Ramos (cell line): ENCODE results near the gene SORD.
"Not testable (repeated sequence)": the region's sequence is repeated elsewhere in the genome, so short reads cannot be mapped to it uniquely, and the experiment has no call there.

ENCODE experiments used
- in situ Hi-C: fragments of 300-500 bp; cut with MboI; formaldehyde crosslinking; loops from one replicate; pipeline ENCODE4 v1.14.3; 2022; ENCODE audit warnings: low sequenced_read_pairs; ENCODE audit not compliant: unreplicated experiment

SORD gene

DNA sequence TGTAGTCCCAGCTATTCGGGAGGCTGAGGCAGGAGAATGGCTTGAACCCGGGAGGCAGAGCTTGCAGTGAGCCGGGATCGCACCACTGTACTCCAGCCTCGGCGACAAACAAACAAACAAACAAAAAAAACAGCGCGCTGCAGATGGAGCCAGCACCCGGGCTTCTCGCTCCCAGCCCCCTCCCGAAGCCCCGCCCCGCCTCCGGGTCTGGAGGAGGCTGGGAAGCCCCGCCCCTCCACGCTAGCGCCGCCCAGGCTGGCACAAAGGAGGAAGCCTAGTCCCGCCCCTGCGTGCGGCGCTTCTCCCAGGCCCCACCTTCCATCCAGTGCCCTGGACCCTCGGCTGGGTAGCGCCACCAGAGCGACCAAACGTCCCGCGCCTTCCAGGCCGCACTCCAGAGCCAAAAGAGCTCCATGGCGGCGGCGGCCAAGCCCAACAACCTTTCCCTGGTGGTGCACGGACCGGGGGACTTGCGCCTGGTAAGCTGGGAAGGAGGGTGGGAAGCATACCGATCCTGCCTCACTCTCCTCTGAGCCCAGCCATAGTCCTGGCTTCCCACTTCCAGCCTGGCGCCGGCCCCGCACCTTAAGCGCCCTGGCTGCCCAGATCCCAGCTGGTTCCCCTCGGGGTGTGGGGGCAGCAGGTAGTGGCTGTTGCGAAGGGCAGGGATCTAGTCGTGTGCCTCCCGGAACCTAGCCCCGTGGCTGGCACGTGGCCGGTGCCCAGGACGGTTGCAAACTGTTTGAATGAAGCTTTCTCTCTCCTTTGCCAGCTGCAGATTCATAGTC is at the start of gene SORD:
SORD (plus strand) TSS at position 325 of the 788 bp plus-strand sequence; CDS start at position 414, 89 bp downstream.
- in situ Hi-C loops, result no loop called here

DNA sequence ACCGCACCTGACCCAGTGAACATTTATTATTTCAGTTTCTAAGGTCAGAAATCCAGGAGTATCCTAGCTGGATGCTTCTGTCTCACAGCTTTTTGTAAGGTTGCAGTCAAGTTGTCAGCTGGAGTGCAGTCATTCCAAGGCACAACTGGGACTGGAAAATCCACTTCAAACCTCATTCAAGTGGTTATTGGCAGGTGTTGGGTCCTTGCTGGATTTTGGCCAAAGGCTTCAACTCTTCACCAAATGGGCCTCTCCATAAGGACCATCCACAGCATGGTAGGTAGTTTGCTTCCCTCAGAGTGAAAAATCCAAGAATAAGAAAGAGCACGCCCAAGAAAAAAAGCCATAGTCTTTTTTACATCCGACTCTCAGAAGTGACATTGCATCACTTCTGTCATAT is 46.8 kb upstream of the SORD start:
- in situ Hi-C loops, result not testable (repeated sequence)

DNA sequence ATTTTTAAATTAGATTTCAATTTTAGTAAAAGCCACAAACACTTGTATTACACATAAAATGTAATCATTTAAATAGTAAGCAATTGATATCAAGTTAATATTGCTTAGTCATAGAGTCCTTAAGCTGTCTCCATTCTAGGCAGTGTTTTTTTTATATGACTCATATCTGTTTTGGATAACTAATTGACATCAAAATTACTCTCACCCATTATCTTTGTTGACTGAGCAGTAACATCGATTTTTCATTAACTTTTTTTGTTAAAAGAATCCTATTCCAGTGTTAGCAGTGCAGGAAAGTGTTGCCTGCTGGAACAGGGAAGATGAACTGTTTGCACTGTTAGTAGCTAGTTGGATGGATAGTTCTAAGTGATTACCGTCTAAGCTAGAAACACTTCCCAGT is 45.2 kb upstream of the SORD start:
- in situ Hi-C loops, result not testable (repeated sequence)

DNA sequence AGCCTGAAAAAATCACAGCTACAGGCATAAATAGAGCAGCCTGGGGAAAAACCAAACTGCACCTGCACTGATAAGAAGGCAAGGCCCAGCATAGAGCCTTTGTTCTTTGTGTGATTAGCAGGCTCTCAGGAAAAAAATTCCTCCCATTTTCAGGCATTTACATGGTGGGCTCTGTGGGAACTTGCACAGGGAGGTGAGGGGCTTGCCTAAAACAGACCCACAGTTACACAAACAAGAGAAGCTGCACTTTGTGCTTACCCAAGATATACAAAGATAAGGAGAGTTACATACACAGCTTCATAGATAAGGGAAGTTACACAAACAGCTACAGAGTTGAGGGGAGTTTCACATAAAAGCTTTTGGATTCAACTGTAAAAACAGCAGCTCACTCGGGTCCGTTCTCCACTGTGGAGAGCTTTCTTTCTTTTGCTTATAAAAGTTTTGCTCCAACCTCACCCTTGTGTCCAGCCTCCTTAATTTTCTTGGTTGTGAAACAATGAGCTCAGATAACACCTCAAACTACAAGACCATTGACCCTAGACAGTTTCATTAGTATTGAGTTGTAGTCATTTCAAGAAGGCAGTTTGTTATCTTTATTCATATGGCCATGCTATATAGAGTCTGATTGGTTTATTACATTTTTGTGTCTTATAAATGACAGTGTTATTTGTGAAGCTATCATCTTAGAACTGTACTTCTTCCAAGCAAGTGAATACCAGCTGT is 43.2 kb upstream of the SORD start:
- in situ Hi-C loops, result not testable (repeated sequence)

DNA sequence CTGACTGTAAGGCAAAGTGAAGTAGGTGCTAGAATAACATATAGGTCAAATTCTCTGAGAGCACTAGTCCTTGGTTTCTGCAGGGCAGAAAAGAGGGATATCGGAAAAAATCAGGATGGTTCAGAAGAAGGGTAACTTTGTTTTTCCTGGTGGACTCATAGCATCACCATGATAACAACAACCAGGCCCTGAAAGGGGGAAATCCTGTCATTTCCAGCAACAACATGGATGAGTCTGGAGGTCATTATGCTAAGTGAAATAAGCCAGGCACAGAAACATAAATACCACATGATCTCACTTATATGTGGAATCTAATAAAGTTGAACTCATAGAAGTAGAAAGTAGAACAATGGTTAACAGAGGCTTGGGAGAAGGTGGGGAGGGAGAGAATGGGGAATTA is 38.9 kb upstream of the SORD start:
- in situ Hi-C loops, result not testable (repeated sequence)

DNA sequence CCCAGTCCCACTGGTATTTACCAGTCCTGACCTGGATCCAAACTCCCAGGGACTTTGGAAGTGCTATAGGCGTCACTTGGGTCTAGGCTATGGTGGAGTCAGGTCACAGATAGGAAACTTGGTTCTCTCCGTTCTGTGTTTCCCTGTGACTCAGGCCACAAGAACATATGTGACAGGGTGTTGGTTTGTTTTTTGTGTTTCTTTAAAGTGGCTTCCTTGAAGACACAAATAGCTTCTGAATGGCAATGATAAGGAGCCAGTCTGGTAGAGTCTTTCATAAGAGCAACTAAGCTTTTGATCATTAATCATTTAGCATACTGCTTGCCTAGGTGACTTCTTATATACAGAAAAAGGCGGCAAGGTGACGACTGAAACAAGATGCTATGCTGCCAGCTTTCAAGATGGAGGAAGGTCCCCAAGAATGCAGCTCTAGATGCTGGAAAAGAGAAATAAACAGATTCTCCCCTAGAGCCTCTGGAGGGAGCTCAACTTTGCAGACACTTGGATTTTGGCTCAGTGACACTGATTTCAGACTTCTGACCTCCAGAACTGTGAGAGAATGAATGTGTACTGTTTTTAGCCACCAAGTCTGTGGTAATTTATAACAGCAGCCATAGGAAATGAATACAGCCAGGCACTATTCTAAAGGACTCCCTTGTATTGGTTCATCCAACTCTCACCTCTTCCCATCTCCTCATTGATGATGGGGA is 36.5 kb upstream of the SORD start:
- in situ Hi-C loops, result not testable (repeated sequence)

DNA sequence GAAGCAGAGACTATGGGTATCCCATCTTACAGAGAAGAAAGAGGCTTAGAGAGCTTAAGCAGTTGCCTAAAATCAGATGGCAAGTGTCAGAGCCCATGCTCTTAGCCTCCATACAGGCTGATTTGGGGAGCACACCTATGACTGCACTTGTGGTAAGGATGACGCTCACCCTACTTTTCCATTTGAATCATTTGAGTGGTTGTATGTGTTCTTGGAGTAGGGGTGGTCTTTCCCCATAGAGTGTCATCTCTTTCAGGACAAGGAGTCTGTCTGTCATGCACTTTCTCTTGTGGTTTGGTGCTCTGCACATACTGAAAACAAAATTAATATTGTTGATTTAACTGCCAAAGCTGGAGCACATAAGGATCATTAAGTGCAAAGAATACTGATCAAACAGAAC is 35.3 kb upstream of the SORD start:
- in situ Hi-C loops, result not testable (repeated sequence)

DNA sequence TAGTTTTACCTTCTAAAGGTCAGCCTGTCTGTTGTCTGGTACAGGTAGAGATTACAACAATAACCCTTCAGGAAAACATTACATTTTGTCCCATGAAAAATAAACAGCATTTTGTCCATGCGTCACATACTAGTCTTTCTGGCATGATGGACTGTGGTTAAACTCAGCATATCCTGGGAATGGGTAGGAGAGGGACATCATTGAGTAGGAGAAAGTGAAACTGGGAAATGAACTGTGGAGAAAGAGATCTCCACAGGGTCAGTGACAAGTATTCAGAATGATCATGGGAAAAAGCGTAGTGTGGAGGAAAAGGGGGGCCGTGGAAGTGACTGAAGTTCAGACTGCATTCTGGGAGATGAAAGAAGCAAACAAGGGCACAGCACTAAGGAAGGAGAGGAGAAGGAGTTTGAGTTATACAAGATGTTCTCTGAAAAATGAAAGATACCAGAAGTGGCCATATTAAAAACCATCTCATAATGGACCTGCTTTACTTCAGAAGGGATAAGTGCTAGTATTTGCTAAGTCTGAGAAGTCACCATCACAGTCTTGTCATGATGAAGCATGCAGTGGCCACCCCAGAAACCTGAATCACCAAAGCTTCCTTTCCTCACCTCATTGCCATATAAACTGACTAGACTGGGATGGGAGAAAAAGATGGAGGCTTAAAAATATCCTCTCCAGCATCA is 34.7 kb upstream of the SORD start:
- in situ Hi-C loops, result not testable (repeated sequence)

DNA sequence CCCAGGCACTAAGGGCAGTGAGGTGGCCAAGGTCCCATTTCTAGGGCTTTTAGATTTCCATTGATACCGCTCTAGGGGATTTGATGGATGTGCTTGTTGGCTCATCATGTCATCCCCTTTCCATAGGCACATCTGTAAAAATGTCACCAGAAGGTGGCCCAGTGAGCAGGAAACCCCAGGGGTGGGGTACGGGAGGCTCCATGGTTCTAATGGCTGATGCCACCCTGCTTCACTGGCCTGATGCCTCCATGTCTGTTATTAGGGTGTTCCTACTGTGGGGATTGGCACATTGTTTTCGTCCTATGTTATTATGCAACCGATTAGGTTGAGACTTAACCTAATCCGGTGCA is 34.1 kb upstream of the SORD start:
- in situ Hi-C loops, result not testable (repeated sequence)

DNA sequence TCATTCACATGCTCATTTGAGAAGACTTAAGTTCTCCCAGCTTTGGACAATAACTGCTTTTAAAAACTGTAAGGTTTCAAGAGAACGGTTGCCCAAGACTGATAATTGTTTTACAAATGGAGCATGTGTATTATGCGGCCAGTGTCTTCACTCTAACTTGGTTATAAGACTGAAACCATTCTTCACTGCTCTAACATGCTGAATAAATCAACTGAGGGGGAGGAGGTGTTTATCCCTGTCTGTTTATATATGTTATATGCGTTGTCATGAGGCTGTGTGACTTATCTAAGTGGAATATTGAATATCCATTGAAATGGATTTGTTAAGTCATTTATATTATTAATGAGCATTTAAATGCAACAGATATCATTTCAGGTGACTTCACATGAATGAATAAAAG is 25.4 kb upstream of the SORD start:
- in situ Hi-C loops, result not testable (repeated sequence)

DNA sequence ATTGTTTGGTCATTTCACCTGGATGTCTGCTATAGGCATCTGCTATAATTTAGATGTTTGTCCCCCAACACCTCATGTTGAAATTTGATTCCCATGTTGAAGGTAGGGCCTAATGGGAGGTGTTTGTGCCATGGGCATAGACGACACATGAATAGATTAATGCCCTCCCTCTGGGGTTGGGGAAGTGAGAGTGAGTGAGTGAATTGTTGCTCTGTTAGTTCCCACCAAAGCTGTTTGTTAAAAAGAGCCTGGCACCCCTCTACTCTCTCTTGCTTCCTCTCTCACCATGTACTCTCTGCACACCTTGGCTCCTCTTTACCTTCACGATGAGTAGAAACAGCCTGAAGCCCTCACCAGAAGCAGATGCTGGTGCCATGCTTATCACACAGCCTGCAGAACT is 23.9 kb upstream of the SORD start:
- in situ Hi-C loops, result no loop called here

DNA sequence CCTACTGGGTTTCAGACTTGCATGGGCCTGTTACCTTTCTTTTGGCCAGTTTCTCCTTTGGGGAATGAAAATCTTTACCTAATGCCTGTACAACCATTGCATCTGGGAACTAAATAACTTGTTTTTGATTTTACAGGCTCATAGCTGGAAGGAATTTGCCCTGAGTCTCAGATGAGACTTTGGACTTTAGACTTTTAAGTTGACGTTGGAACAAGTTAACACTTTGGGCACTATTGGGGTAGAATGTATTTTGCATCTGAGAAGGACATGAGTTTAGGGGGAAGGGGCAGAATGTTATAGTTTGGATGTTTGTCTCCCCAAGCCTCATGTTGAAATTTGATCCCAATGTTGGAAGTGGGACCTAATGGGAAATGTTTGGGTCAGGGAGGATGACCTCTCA is 21.8 kb upstream of the SORD start:
- in situ Hi-C loops, result not testable (repeated sequence)

DNA sequence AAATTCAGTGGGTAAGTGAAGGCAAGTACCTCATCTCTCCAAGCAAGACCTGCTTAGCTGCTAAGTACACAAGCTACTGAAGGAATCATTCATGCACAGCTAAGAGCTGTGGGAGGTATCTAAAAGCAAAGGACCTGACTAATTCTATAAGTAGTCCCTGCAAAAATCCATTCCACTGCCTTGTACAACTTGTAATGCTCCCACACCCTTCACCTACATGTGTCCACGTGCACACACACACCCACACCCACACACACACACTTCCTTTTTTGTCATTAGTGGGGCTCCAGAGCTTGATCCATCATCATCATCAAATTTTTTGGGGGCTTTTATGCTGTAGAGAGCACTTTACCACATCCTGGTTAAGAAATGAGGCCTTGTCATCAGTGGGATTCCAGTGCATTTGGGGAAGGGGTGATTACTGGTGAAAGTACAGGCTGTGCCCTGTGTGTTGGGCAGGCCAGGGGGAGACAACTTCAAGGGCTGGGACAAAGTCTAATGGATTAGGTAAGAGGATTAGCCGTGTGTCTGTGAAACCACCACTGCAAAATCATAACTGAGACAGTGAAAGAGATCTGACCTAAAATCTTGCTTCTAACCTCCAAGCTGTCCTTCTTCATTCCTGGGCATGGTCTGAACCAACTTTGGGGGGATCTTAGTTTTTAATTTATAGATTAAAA is 19.1 kb upstream of the SORD start:
- in situ Hi-C loops, result not testable (repeated sequence)

DNA sequence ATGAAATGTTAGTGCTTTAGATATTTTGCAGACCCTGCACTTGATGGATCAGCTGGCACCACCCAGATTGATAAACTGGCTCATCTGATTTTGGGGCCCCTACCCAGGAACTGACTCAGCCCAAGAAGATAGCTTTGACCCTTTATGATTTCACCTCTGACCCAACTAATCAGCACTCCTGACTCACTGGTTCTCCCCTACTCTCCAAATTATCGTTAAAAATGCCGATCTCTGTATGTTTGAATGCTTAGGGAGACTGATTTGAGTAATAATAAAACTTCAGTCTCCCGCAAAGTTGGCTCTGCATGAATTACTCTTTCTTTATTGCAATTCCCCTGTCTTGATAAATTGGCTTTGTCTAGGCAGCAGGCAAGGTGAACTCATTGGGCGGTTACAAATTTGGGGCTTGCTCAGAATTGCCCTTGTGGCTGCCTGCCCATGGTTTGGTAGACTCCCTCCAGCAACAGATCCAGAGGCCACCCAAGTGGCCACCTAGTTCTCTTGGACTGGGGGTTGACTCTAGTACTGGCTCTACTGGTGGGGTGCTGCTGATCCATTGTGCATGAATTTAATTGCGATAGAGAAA is 18.3 kb upstream of the SORD start:
- in situ Hi-C loops, result not testable (repeated sequence)

DNA sequence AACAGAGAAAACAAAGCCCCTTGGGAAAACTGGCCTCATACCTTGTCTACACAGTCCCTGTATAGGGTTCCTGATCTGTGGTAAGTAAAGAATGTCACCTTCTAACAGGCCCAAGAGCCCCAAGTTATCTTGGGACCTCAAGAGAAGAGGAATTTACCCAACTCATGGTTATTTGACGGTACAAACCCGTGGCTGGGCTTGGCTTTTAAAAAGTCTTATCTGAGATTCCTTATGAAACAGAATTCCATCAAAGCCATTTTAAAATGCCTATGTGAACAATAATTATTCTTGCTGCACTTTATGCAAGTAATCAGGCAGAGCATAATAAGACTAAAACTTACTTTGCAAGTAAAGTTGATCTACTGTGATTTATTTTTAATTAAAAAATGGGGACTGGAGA is 13.9 kb upstream of the SORD start:
- in situ Hi-C loops, result no loop called here

DNA sequence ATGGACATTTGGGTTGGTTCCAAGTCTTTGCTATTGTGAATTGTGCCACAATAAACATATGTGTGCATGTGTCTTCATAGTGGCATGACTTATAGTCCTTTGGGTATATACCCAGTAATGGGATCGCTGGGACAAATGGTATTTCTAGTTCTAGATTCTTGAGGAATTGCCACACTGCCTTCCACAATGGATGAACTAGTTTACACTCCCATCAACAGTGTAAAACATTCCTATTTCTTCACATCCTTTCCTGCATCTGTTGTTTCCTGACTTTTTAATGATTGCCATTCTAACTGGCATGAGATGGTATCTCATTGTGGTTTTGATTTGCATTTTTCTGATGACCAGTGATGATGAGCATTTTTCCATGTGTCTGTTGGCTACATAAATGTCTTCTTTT is 7.9 kb upstream of the SORD start:
- in situ Hi-C loops, result not testable (repeated sequence)

DNA sequence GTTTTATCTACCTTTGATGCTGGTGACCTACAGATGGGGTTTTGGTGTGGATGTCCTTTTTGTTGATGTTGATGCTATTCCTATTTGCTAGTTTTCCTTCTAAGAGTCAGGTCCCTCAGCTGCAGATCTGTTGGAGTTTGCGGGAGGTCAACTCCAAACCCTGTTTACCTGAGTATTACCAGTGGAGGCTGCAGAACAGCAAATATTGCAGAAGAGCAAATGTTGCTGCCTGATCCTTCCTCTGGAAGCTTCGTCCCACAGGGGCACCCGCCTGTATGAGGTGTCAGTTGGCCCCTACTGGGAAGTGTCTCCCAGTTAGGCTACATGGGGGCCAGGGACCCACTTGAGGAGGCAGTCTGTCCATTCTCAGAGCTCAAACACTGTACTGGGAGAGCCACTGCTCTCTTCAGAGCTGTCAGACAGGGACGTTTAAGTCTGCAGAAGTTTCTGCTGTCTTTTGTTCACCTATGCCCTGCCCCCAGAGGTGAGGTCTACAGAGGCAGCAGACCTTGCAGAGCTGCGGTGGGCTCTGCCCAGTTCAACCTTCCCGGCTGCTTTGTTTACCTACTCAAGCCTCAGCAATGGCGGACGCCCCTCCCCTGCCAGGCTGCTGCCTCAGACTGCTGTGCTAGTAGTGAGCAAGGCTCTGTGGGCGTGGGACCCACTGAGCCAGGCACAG is 2.6 kb upstream of the SORD start:
- in situ Hi-C loops, result not testable (repeated sequence)

DNA sequence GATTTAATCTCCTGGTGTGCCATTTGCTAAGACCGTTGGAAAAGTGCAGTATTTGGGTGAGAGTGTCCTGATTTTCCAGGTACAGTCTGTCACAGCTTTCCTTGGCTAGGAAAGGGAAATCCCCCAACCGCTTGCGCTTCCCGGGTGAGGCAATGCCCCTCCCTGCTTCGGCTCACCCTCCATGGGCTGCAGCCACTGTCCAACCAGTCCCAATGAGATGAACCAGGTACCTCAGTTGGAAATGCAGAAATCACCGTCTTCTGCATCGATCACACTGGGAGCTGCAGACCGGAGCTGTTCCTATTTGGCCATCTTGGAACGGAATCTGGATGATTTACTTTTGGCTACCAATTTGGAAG is 2.1 kb upstream of the SORD start:
- in situ Hi-C loops, result not testable (repeated sequence)

DNA sequence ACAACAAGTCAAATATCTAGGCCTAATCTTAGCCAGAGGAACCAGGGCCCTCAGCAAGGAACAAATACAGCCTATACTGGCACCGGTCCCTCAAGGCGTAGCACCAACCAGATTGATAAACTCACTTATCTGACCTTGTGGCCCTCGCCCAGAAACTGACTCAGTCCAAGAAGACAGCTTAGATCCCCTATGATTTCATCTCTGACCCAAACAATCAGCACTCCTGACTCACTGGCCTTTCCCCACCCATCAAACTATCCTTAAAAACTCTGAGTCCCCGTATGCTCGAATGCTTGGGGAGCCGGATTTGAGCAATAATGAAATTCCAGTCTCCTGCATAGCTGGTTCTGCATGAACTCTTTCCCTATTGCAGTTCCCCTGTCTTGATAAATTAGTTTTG is 1.6 kb upstream of the SORD start:
- in situ Hi-C loops, result no loop called here
